HG03135 (cell line): ENCODE measurements around the gene ZC3H7B.

ENCODE experiments used
- ATAC-seq: cut with Tn5 transposase; IDR thresholded peaks from one replicate; pipeline ENCODE4 v1.9.1; 2021; ENCODE audit warnings: mild to moderate bottlenecking, moderate library complexity; ENCODE audit not compliant: unreplicated experiment

Gene ZC3H7B

GRCh38 chr22:41352058-41352457 is 50.7 kb downstream of the ZC3H7B start:
- ATAC-seq = no peak

DNA sequence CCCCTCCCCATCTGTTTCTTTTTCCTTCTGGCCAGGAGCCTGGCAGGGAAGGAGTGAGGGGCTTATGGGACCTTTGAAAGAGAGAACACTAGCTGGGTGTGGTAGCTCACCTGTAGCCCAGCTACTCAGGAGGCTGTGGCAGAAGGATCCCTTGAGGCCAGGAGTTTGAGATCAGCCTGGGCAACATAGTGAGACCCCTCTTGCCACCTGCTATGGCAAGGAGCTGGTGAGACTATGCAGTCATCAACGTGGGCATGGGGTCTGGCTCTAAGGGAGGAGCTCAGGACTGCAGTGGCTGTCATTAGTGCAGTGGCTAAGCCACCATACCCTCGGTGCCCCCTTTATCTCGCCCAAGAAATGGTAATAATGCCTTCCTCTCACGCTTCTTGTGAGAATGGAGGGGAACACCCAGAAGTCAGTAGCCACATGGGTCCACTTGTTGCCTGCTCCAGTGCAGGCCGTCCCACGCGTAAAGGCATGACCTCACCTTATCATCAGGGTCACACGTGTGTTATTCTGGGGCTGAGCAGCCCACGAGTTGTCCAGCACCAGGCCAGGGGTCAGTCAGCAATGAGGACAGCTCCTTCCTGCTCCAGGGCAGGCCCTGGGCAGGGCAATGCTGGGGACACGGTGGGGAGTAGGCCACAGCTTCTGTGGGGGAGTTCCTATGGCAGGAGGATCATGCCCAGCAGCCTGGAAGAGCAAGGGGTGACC is 52.7 kb downstream of the ZC3H7B start:
- ATAC-seq = no peak

DNA sequence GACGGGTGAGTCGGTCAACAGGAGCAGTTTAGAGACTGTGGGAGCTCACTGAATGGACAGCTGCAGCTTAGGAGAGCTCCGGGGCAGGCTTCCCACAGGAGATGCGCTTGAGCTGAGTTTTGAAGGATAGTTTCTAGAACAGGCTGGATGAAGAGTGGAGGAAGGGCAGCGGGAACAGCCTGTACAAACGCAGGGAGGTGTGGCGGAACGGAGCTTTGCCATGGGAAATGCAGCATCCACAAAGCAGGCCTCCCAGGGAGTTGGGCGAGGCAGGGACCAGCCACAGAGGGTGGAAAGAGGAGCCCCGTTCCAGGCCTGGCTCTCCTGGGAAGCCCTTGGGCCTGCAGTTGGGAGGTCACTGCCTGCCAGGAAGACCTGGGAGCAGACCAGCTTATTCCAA is 53.7 kb downstream of the ZC3H7B start:
- no peak for ATAC-seq

DNA sequence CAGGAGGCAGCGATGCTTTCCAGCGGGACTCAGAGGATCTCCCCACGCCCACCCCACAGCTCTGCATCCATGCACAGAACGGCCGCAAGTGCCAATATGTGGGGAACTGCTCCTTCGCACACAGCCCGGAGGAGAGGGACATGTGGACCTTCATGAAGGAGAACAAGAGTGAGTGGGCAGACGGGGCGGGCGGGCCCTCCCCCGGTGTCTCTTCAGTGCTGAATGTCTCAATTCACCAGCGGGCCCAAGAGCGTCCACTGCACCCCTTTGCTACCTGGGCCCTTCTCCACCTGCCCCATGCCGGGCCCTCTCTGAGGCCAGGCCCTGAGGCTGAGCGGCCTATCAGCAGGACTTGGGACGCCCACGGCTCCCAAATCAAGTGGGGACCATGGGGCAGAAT is 54.6 kb downstream of the ZC3H7B start:
- no peak for ATAC-seq

DNA sequence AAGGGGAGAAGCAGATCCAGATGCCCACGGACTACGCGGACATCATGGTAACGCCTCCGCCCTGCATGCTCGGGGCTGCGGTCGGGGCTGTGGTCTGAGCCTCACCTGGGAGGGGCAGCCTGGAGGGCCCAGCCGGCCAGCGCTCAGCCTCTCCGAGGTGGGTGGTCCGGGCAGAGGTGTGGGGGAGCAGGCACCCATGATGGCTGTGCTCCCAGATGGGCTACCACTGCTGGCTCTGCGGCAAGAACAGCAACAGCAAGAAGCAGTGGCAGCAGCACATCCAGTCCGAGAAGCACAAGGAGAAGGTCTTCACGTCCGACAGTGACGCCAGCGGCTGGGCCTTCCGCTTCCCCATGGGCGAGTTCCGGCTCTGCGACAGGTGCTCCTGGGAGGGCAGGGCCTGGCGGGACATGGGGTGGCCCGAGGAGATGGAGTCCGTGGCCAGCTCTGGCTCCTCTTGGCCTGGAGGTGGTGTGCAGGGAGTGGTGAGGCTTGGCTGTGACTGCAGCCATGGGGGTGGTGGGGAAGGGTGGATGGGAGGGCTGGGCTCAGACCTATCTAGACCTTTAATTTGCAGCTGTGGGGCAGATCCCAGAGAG is 55.2 kb downstream of the ZC3H7B start:
- no peak for ATAC-seq

GRCh38 chr22:41357191-41357590 is 55.9 kb downstream of the ZC3H7B start:
- ATAC-seq = no peak

DNA sequence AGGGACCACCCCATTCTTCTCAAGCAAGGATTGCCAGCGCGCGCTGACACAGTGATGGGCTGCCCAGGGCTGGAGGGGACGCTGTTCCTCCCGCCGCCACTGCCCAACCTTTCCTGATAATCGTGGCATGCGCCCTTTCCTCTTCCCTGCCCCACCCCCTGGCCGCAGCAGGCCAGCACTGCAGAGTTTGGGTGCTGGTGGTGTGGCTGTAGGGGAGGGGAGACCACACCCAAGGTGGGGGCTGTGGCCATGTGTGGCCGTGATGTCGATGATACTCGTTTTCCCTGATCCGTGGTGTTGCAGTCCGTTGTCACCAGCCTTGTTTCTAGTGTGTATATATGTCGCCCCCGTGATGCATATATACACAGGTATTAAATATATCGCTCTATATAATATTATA is 57.6 kb downstream of the ZC3H7B start:
- no peak for ATAC-seq

DNA sequence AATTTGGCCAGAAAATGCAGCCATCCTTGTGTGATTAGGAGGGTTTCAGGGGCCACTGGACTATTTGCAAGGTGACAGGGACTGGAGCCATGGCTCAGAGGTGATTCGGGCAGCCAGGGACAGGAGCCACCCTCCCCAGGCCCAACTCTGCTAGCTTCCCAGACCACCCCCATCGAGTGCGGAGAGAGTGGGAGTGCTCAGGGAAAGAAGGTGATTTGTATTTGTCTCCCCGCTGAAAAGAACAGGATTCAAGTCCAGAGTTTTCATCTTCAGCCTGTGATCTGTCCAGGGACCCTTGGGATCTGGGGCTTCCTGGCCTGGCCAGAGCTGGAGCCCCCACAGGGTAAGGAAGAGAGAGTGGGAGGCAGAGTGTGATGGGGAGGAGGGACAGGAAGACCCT is 58.1 kb downstream of the ZC3H7B start:
- no peak for ATAC-seq

GRCh38 chr22:41360126-41360525 is 58.8 kb downstream of the ZC3H7B start:
- ATAC-seq = no peak

DNA sequence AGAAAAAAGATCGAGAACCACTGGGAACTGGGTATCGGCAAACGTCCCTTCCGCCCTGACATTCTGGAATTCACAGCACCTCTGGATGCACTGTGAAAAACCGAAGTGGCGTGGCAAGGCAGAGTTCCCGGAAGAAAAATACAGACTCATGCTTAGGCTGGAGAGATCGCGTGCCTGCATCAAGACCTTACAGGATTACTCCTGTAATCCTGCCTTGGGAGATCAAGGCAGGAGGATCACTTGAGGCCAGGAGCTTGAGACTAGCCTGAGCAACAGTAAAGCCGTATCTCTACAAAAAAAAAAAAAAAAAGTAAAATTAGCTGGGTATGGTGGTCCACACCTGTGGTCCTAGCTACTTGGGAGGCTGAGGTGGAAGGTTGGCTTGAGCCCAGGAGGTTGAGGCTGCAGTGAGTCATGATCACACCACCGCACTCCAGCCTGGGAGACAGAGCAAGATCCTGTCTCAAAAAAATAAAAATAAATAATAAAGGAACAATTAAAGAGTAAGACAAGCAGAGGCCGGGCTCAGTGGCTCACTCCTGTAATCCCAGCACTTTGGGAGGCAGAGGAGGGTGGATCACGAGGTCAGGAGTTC is 60.5 kb downstream of the ZC3H7B start:
- no peak for ATAC-seq

DNA sequence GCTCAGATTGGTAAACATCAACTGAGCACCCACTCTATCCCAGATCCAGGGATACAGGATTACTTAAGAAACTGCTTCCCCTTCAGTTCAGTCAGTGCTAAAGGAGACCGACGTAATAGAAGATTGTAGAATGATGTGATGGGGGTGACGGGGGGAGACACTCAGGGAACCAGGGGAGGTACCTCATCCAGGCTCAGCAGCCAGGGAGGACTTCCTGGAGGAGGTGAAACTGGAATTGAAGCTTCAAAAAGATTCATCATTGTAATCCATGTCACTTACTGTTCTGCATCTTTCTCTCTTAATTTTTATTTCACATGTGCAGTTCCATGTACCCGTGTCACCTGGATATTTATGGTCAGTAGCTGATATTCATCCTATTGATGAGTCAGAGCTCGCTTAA is 61.3 kb downstream of the ZC3H7B start:
- no peak for ATAC-seq

DNA sequence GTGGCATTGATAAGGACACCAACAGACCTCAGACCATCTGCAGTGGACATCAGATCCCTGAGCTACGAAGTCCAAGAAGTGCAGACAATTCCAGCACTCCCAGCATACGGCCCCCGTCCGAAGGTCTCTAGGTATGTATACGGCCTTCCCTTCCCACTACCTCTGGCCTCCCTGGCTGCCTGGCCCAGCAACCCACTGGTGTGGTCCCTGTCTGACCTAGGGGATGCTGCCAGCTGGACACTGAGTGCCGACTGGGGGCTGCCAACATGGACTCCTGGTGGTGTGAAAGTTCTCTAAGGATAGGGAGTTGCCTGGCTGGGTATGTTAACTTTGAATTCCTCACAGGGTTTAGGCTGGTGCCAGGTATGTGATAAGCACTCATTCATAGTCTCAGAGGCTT is 62.9 kb downstream of the ZC3H7B start:
- ATAC-seq = no peak

DNA sequence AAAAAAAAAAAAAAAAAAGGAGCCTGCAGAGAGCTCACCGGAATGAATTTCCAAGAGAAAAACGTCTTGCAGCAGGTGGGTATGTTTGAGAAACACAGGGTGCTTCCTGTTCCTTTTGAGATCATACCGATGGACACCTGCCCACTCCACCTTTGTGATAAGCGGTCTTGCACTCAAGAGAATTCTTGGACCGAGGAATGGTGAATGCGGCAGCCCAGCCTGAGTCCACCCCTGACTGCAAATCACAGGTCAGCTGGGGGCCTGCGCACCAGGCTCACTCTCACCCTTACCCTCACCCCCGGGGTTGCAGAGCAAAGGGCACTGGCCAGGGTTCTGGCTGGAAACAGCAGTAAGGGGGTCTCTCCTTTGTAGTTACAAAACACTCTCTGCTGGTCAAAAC is 63.6 kb downstream of the ZC3H7B start:
- ATAC-seq = no peak

- no peak for ATAC-seq
Observed at GRCh38 chr22:41365425-41365824, 64.1 kb downstream of the ZC3H7B start.

DNA sequence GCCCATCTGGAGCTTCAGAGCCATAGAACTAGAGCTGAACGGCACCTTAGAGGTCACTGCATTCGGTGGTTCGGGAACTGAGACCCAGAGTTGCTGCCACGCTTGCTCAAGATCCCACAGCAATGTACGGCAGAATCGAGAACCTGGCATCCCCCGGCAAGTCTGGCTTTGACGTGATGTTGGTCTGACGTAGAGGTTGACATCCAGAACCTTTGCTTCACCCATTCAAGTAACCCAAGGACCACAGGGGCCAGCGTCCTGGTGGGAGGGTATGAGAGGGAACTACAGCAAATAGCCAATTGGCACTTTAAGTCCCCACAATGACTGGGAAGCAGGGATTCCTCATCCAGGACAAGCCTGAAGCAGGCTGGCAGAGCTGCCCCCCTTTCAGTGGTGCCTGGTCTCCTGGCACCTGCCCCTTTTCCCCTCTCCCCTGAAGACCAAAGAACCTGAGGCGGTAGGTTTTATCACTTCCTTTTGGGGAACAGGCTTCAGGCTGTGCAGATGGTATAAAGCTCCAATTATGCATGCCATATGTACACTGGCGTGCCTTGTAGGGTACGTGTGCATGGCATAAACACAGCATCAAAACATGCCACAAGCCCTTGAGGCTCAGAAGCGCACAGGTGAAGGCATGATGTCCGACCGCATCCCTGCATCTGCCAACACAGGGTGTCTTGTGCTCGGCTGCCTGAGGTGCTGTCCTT is 65.2 kb downstream of the ZC3H7B start:
- no peak for ATAC-seq

GRCh38 chr22:41367039-41367679 is 65.8 kb downstream of the ZC3H7B start:
- ATAC-seq = no peak

- no peak for ATAC-seq
Observed at GRCh38 chr22:41367680-41368542, 66.6 kb downstream of the ZC3H7B start.

DNA sequence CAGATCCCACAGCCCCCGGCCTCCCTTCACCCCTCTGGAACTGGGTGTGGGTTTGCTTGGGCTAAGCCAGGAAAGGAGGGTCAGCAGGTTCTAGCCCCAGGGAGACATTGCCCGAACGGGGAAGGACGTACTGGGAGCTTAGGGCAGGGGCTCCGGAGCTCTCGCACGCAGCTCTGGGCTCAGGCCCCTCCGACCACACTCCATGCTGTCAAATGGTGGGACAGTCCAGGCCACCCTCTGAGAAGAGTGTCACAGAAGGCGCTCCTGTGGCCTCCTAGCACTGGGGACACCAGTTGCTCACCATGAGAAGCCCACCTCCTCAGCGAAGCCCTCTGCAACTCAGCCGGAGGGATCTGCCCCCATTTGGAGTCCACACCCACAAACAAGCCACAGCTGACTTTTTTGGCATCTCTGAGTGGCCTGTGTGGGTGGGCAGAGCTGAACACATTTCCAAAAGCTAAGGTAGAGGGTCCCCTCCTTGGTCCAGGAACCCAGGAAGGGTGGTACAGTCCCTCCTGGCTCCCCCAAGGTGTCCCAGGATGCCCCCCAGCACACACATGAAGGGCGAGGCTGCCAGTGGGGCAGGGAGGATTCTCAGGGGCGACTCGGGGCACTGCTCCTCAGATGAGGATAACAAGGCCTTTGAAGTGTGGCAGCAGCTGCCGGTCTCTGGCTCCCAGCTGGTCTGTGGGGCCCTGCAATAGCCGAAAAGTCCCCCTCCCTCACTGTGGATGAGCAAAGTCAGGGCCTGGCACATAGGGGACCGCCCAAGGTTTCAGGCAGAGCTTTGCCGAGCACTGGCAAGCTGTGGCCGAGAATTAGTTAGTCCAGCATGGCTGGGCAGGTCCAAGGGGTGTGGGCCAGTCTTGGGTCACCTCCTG is 67.5 kb downstream of the ZC3H7B start:
- ATAC-seq = no peak

DNA sequence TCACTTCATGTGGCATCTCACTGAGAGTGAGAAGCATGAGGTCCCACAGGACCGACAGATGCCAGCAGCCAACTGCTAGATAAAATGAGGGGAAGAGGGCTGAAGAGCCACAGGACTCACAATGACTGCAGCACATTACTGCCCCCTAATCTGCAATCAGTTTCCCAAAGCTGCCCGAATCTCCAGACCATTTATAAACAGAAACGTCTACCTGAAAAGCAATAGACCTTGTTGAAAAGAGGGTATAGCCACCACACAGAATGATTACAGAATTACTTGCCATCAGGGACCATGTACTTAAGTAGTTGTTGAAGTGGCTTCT is 68.1 kb downstream of the ZC3H7B start:
- ATAC-seq = no peak

DNA sequence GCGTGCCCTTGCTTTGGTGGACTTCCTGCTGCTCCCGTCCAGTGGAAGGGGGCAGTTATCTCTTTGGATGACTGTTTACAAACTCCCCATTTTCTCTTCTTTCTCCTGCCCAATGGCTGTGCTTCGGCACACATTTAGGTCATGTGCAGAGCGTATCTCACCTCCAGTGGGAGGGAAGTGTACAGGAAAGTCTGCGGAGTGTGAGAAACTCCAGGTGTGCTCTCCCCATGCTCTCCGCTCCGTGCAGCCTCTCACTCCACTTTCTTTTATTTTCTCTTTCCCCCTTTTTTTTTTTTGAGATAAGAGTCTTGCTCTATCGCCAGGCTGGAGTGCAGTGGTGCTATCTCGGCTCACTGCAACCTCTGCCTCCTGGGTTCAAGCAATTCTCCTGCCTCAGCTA is 68.5 kb downstream of the ZC3H7B start:
- no peak for ATAC-seq
